ENCODE data around the gene ST14.
A peak's percentile ranks its signal among the peaks of the same experiment; 100 is the strongest.
"Not testable (repeated sequence)": the region's sequence is repeated elsewhere in the genome, so short reads cannot be mapped to it uniquely, and the experiment has no call there.

The ST14 gene

DNA sequence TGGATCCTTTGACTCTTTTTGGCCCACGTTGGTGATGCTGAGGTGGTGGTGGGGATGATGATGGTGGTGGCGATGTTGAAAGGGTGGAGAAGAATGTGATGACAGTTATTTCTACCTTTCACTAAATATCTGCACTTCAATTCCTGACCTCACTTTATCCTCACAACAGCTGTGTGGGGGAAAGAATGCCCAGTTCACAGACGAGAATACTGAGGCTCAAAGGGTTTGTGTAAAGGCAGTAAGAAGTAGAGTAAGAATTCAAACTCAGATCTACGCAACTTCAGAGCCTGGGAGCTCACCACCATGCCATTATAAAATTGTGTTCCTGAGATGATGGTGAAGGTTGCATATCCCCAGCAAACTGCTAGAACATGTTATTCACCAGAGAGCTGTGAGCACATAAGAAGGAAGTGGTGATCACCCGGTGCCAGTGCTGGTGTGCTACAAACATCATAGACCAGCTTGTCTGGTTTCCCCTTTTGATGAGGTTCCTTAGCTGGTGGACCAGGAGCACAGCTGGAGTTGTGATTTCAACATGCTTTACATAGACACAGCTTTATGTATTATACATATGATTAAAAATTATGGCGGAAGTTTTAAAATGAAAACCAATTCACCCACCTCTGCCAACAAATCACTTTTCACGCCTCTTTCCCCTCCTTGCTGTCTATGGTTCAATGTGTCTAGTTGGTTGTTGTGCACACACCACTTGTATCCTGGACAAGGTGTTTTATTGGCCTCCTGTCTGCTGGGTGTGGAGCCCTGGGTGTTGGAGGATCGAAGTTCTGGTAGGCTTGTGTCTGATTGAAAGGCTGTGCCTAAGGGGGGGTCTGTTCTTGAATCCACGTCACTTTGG is 6.2 kb downstream of the ST14 start:
- DNase-seq, result no peak

GRCh38 chr11:130166457-130166784 is 6.8 kb downstream of the ST14 start:
- DNase-seq, result peak; percentile 82

DNA sequence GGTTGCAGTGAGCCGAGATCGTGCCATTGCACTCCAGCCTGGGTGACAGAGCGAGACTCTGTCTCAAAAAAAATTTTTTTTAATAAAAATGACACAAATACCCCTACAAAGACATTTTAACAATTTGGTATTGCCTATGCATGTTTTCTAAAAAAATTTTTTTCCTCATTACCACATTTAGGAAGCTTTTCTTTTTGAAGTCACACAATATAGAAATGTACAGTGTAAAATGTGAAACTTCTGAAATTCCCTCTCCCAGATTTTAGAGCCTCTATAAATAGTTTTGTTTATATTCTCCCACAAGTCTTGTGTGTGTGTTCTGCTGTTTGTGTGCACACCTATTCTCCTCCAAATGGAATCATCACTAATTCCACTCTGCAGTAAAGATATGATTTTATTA is 7.6 kb downstream of the ST14 start:
- no peak for DNase-seq

DNA sequence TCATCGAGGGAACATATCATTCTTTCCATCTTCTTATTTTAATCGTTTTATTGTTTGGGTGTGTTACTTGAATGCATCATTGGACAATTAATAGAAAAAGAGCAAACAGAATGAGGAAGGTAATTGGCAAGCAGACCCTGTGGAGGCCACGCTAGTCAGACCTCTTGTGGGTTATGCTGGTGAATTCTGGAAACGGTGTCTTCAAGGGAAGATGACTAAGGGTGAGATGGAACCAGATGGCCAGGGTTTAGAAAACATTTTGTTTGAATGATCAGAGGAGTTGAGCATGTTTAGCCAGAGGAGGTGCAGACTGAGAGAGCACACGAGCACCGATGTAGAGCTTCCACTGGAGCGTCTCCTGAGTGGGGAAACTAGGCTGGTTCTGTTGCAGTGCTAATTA is 8.5 kb downstream of the ST14 start:
- no peak for DNase-seq

- no peak for DNase-seq
Observed at GRCh38 chr11:130170345-130170744, 10.8 kb downstream of the ST14 start.

GRCh38 chr11:130171534-130171933 is 12.0 kb downstream of the ST14 start:
- no peak for DNase-seq

DNA sequence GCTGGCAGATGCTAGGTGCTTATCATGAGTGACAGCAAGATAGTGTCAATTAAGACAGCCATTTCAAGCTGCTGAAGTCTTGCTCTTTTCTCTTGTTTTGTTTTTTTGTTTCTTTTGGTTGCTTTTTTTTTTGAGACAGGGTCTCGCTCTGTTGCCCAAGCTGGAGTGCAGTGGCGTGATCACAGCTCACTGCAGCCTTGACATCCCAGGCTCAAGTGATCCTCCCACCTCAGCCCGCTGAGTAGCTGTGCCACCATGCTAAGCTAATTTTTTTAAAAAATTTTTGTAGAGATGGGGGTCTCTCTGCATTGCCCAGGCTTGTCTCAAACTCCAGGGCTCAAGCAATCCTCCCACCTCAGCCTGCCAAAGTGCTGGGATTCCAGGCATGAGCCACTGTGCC is 12.4 kb downstream of the ST14 start:
- DNase-seq, result not testable (repeated sequence)

DNA sequence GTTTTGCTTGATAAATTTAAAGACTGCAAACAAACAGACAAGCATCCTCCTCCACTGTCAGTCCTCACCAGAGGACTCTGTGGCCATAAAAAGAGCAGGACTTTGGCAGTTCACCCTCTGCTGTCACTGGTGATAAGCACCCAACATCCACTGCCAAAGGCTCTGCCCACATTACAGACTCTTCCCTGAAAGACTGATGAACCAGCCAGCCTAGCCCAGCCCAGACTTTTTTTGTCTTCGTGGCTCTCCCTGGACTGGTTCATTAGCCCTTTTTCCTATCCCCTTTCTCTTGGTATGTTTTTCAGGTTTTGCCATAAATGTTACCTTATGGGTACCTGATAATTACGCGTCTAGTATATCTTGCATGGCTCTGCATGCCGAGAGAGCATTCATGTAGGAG is 15.1 kb downstream of the ST14 start:
- DNase-seq, result no peak

DNA sequence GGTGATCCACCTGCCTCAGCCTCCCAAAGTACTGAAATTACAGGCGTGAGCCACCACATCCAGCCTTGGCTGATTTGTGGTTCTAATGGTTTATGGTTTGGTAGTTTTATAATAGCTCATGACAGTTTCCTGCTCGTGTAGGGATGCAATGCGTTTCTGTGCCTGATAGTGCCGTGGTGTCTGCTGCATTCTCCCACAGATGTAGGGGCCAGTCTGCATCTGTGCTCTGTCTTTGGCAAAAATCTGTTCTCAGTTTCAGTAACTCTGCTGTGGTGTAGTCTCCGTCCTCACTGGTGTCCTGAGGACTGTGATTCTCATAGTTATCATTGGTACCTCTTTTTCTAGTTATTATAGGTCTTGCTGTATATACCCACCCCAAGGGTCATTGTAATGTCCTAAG is 16.3 kb downstream of the ST14 start:
- DNase-seq, result no peak

- no peak for DNase-seq
Observed at GRCh38 chr11:130177782-130178181, 18.2 kb downstream of the ST14 start.

DNA sequence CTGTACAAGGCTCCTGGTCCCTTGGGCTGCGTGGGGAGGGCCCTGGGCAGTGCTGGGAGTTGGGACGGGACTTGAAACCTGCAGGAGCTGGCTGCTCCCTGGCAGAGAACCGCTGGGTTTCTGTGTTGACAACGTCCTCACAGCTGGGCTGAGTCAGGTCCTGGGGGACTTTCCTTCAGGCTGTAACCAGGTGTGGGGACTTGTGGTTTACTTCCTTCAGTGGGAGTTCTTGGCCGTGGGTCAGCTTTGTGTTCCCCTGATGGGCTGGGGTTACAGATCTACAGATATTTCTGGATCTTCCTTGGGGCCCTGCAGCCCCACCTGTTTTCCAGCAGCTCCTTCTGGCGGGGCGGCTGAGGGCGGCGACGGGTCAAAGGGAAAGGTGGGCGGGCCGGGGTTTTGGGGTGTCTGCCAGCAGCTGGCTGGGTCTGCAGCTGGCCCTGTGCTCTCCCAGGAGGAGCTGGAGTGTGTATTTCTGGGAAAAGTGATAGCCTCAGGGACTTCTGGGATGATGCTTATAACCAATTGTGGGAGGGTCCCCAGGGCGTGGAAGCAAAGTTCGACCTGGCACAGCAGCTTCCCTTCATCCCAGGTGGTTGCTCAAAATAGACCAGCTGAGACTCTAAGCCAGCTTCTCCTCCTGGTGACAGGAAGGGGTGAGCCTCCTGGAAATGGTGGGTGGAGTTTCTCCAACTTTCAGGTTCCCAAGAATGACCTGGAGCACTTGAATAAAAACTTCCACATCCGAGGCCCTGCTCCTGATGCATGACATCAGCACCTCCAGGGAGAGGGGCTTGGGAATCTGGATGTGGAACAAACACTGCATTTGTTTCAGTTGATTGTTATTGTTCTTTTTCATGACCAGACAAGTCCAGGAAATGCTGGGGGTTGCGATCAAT is 19.1 kb downstream of the ST14 start:
- DNase-seq, result peak; percentile 45

GRCh38 chr11:130179396-130180306 is 20.1 kb downstream of the ST14 start:
- no peak for DNase-seq

- no peak for DNase-seq
Observed at GRCh38 chr11:130180491-130180890, 20.9 kb downstream of the ST14 start.

DNA sequence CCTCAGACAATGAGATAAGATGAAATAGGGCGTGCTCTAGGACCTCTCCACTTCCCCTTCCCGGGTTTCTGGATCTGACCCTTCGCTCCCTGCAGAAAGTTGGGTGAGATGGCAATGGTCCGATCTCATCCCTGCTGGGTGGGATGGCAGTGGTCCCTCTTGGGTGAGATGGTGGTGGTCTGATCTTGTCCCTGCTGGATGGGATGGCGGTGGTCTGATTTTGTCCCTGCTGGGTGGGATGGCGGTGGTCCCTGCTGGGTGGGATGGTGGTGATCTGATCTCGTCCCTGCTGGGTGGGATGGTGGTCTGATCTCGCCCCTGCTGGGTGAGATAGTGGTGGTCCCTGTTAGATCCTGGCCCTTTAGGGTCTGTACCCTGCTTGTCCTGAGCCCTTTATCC is 21.3 kb downstream of the ST14 start:
- no peak for DNase-seq

DNA sequence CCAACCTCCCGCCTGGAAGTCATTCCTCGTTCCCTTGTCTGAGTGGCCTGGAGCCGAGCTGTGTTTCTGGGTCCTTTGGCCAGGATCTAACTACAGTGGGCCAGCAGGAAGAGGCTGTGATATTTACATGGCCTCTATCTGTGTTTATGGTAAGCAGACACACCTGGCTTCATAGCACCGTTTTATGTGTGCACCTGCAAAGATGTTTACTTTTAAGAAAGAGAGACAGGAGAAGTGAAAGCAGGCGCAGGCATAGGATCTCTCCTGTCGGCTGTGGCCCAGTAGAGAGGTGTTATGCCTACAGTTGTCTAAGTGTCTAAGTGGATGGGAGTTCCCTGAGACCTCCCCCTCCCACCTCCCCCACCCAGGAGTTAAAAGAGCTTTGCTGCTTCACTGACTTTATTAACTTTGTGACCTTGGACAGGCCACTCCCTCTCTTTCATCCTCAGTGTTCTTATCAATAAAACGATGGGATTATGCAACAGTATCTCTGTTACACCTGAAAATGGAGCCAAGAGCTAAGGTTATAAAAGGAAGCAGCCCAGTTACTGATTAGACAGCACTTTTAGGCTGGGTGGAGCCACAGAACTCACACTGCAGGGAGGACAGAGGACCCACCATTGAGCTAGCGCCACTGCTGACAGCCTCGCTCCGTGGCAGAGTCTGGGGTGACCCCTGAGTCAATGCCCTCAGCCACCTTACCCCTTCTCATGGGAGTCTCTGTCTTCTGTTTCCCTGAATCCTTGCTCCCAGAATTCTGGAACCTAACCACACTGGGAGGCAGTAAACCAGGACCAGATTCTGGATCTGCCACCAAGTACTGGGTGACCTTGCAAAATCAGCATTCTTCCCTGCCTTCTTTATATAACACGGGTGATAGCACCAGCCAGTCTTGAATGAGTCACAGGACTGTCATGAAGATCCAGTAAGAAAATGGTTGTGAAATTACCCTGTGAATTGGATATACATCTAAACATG is 22.0 kb downstream of the ST14 start:
- DNase-seq, result peak; percentile 48

DNA sequence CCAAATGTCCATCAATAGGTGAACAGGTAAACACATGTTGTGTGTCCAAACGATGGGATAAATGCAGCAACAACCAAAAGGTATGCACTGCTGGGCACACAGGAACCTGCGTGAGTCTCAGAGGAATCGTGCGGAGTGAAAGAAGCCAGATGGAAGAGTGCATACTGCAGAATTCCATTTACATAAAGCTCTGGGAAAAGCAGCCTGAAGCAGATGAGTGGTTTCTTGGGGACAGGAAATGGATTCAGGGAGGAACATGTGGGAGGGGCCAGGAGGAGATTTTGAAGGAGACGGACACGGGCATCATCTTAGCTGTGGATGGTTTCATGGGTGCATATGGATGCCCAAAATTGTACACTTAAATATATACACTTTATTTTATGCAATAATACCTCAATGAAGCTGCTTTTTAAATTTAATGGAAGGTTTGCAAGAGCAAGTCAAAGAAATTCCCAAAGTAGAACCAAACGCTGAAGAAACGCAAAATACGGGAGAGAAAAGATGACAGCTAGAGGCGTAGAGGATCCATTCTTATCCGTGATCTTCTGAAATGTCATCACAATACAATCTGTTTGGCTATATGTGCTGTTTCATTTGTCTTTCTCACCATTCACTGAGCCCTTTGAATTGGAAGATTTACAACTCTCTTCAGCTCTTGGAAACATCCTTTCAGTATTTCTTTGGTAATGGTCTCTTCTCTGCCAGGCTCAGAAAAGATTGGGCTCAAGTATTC is 24.5 kb downstream of the ST14 start:
- DNase-seq, result no peak

DNA sequence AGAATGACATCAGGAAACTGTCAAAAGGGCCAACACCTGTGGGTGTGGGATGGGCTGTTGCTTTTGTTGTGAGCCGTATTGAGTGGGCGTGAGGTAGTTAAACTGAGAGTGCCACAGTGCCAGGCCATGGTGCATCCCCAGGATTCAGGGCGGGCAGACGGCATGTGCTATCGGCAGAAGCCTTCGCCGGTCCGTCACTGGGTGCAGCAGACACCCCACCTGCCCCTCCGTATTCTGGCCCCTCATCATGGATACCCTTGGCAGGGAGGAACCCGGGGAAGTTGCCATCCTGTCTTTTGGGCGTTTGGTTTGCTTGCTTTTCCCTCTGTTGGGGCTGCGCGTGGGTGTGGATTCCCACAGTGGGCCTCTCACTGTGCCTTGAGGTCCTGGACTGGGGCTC is 27.5 kb downstream of the ST14 start:
- DNase-seq, result no peak

DNA sequence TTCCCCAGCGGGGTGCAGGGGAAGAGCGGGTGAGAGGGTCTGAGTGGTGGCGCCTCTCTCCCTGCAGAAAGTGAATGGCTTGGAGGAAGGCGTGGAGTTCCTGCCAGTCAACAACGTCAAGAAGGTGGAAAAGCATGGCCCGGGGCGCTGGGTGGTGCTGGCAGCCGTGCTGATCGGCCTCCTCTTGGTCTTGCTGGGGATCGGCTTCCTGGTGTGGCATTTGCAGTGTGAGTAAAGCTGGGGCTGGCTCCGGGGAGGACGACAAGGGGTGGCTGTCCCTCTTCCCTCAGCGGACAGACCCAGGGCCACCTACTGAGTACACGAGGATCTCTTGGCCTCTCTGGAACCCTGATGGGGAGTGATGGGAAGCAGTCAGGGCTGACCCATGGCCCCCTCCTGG is 28.5 kb downstream of the ST14 start:
- DNase-seq, result no peak

DNA sequence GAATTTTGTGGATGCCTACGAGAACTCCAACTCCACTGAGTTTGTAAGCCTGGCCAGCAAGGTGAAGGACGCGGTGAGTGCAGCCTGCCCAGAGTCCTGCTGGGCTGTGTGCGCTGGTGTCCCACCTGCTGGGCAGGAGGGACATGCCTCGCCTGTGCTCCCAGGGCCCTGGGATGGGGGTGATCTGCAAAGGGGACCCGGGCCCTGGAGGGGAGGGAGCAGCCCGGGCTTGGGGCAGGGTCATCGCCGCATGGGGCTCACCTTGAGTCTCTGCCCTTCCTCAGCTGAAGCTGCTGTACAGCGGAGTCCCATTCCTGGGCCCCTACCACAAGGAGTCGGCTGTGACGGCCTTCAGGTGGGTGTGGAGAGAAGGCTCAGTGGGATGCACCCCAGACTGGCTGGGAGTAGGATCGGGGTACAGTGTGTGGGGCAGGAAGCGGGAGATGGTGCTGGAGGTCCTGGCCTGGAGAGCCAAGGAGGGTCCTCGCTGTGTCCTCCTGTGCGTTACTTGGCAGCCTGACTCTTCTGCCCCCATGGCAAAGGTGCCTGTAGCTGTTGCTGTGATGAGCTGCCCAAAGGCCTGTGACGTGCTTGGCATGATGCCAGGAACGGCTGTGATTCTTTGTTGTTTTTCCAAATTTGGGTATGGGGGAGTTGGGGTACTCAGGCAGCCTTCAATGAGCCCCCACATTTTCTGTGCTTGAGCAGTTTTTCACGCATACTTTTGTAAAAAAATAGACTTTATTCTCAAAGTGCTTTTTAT is 29.2 kb downstream of the ST14 start:
- DNase-seq, result no peak

- no peak for DNase-seq
Observed at GRCh38 chr11:130189492-130190210, 30.1 kb downstream of the ST14 start.
